Occipital lobe (tissue), 2 donors: ENCODE measurements around the gene DLG2. TPM values are rescaled to one million over a fixed set of nuclear protein-coding genes. Genes with fewer than 3 reads are reported as not detected.
"Not testable (repeated sequence)": the region's sequence is repeated elsewhere in the genome, so short reads cannot be mapped to it uniquely, and the experiment has no call there.

Source experiments
- DNase-seq: peaks from one replicate; lab custom pipeline; 2025; lab: John Stamatoyannopoulos, UW
- total RNA-seq: library from RNA; depleted of rRNA; stranded (reverse); fragments of >200 nt; gene quantifications from one replicate; pipeline ENCODE4 v1.2.3, GENCODE V29; 2014

DLG2 gene
- 353 TPM for total RNA-seq

- DNase-seq: peak; percentile 48
Measured at GRCh38 chr11:85627332-85627997, at the start of gene DLG2. TSS of gene DLG2 (minus strand) at chr11:85627344.

GRCh38 chr11:85673393-85673792, 46.2 kb upstream of the DLG2 start:
- DNase-seq: no peak

DNA sequence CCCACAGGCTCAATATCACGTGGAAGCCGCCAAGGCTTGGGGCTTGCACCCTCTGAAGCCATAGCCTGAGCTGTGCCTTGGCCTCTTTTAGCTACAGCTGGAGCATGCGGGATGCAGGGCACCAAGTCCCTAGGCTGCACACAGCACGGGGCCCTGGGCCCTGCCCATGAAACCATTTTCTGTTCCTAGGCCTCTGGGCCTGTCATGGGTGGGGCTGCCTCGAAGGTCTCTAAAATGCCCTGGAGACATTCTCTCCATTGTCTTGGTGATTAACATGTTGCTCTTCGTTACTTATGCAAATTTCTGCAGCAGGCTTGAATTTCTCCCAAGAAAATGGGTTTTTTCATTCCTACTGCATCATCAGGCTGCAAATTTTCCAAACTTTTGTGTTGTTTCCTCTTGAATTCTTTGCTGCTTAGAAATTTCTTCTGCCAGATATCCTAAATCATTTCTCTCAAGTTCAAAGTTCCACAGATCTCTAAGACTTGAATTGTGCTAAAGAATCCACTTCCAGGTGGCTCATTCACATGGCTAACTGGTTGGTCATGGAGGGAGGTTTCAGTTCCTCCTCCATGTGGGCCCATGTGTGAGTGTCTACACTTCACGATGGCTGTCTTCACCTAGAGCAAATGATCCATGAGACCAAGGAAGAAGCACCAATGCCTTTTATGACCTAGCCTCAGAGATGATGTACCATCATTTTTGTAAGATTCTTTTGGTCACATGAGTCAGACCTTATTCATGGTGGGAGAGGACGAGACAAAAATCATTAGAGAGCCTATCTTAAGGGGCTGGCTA, 45.2 kb upstream of the DLG2 start:
- no peak for DNase-seq

DNA sequence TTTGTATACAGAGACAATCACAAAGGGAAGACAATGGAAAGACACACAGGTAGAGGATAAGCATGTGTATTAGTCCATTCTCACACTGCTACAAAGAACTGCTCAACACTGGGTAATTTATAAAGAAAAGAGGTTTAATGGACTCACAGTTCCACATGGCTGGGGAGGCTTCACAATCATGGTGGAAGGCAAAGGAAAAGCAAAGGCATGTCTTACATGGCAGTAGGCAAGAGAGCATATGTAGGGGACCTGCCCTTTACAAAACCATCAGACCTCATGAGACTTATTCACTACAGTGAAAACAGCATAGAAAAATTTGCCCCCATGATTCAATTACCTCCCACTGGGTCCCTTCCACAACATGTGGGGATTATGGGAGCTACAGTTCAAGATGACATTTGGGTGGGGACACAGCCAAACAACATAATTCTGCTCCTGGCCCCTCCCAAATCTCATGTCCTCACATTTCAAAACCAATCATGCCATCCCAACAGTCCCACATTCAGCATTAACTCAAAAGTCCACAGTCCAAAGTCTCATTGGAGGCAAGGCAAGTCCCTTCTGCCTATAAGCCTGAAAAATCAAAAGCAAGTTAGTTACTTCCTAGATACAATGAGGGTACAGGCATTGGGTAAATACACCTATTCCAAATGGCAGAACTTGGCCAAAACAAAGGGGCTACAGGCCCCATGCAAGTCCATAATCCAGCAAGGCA, 44.0 kb upstream of the DLG2 start:
- DNase-seq: not testable (repeated sequence)

DNA sequence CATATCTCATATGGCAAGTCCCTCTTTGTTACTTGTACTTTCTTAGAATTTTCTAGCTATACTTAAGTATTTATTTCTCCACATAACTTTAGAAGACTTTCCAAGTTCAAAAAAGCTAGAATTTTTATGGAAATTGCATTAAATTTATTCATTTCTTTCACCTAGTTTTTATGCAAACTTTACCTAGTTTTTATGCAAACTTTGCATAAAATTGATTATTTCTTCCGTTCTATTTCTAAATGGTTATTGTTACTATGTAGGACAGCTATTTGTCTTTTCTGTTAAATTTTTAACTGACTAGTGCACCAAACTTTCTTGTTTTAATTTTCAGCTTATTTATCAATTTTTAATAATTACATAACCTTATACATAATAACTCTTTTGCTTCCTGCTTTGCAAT, 41.0 kb upstream of the DLG2 start:
- DNase-seq: no peak

GRCh38 chr11:85666687-85667086, 39.5 kb upstream of the DLG2 start:
- DNase-seq: no peak

- no peak for DNase-seq
Measured at GRCh38 chr11:85665733-85666132, 38.6 kb upstream of the DLG2 start.

GRCh38 chr11:85664615-85665481, 37.7 kb upstream of the DLG2 start, which contains the start of gene CREBZF:
TSS of gene CREBZF (minus strand) at chr11:85665129. CDS start at chr11:85664875, 254 bp downstream.
- peak; percentile 91 for DNase-seq

GRCh38 chr11:85663753-85664614, 36.8 kb upstream of the DLG2 start:
- peak; percentile 78 for DNase-seq

DNA sequence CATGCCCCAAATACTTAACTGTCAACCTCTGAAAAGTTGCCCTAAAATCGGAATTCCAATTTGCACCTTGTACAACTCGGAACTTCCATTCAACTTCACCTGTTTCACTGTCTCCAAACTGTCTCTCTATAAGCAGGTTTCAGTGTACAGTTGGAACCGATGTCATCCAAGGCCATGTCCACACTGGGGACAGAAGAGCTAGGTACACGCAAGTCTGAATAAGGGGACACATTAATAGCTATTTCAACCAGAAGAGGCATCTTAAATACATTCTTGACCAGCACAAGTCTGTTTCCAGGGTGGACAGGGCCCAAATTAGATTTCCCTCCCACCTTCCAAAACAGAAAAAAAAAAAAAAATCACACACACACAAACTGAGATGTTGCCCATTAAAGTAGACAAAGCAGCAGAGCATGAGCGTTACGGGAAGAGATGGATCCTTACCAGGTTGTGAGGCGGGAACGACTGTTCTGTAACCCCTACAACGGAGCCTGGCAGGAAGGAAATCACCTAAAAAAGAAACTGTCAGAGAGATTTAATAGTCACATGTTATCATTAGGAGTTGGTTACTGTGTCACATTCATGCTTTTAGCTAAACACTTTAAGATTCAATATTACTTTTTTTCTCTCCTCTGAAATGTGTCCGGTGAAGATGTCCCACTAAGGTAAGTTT, 36.1 kb upstream of the DLG2 start:
- no peak for DNase-seq

- DNase-seq: no peak
Measured at GRCh38 chr11:85661972-85662664, 35.0 kb upstream of the DLG2 start.

- no peak for DNase-seq
Measured at GRCh38 chr11:85658180-85658579, 31.0 kb upstream of the DLG2 start.

DNA sequence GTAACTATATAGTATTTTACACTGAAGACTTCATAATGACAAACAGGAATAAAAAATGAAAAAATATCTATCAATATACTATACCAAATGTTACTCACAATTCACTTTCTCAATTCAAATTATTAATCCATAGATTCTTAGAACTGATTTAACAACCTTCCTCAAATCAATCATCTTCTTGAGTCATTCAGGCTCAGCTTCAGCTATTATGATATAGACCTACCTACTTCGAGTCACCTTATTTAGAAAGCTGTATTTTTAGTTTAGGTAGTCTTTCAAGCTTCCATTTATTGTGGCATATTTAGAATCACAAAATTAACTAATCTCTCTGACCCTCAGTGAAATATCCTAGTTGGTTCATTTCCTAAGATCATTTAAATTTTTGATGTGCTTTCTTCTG, 29.6 kb upstream of the DLG2 start:
- no peak for DNase-seq

GRCh38 chr11:85654343-85654742, 27.2 kb upstream of the DLG2 start:
- DNase-seq: not testable (repeated sequence)

- no peak for DNase-seq
Measured at GRCh38 chr11:85652786-85653447, 25.8 kb upstream of the DLG2 start.

DNA sequence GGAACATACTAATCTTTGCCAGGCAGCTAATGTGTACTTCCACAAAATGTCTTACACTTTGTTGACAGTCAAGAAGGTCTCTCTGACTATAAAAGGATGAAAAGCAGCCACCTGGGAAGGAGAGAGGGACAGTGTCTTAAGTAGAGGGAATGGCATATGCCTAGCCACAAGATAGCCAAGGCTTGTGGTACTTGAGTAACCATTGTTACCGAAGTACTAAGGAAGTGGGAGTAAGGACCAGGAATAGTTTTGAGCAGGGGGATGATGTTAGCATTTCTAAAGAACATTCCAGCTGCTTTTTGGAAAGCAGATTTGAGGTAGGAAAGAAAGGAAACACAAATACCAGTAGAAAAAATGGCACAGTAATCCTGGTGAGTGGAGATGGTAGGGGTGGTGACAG, 24.0 kb upstream of the DLG2 start:
- no peak for DNase-seq

- DNase-seq: peak; percentile 86
Measured at GRCh38 chr11:85647604-85648299, 20.6 kb upstream of the DLG2 start, which contains the start of gene TMEM126A. TSS of gene TMEM126A (plus strand) at chr11:85647967. CDS start at chr11:85650256, 2,289 bp downstream.

GRCh38 chr11:85647078-85647477, 19.9 kb upstream of the DLG2 start:
- no peak for DNase-seq
